ENCODE results near the gene HSD17B10. TPM values are rescaled to one million over a fixed set of nuclear protein-coding genes. Genes with fewer than 3 reads are reported as not detected.

Gene HSD17B10
- total and polyA plus RNA-seq, 4 donors = 32.4 to 233 (median 201) TPM

- no peak overlapping the region for H3K9ac ChIP-seq (ENCODE audit: low read depth in 1 of 2, low read length in 2 of 2)
- H3K9me3 ChIP-seq (ENCODE audit: control insufficient read depth in 4 of 4, low read length in 3 of 4) = no peaks in the 10 kb centered on the region
- H3K36me3 ChIP-seq (ENCODE audit: control insufficient read depth in 4 of 4, insufficient read depth in 3 of 4, low read depth in 1 of 4, low read length in 3 of 4) = no peaks in the 10 kb centered on the region
- no peak overlapping the region for H3K27ac ChIP-seq (ENCODE audit: low read depth in 1 of 2, low read length in 2 of 2)
- DNase-seq (ENCODE audit: low spot score) = no peak
- H3K4me3 ChIP-seq (ENCODE audit: low read depth in 1 of 3, low read length in 3 of 3) = no peak overlapping the region
- no peaks in the 10 kb centered on the region for H3K27me3 ChIP-seq (ENCODE audit: control insufficient read depth in 4 of 4, insufficient read depth in 4 of 4, low read length in 3 of 4)
- no peak for TF ChIP-seq RAD21 (IDR thresholded peaks at IDR 0.05)
- TF ChIP-seq MAX (IDR thresholded peaks at IDR 0.05) = no peak
- no peak for TF ChIP-seq YY1 (IDR thresholded peaks at IDR 0.05)
- TF ChIP-seq HNF4A (conservative IDR thresholded peaks at IDR 0.05) = no peak
- TF ChIP-seq CTCF (IDR thresholded peaks at IDR 0.05; ENCODE audit: low read depth, low read length, missing input control) = no peak
- no peak for TF ChIP-seq JUND (IDR thresholded peaks at IDR 0.05)
- TF ChIP-seq RXRA (IDR thresholded peaks at IDR 0.05) = no peak
- TF ChIP-seq ZBTB33 (IDR thresholded peaks at IDR 0.05) = no peak
- TF ChIP-seq NR2F2 (IDR thresholded peaks at IDR 0.05) = no peak
- no peak for TF ChIP-seq ATF3 (IDR thresholded peaks at IDR 0.05)
- TF ChIP-seq EGR1 (IDR thresholded peaks at IDR 0.05; ENCODE audit: low read depth in 2 of 2) = no peak
- TF ChIP-seq HNF4G (IDR thresholded peaks at IDR 0.05) = no peak
- no peak for TF ChIP-seq REST (IDR thresholded peaks at IDR 0.05)
- TF ChIP-seq FOXA1 (IDR thresholded peaks at IDR 0.05) = no peak
- TF ChIP-seq TAF1 (conservative IDR thresholded peaks at IDR 0.05) = no peak
- no peak for TF ChIP-seq SP1 (IDR thresholded peaks at IDR 0.05)
- TF ChIP-seq GABPA (IDR thresholded peaks at IDR 0.05 in 1 of 2, conservative IDR thresholded peaks at IDR 0.05 in 1 of 2) = no peak
- TF ChIP-seq FOXA2 (IDR thresholded peaks at IDR 0.05) = no peak
- no peaks in the 10 kb centered on the region for H3K4me1 ChIP-seq (ENCODE audit: control insufficient read depth in 4 of 4, insufficient read depth in 4 of 4, low read length in 3 of 4)
Measured at GRCh38 chrX:53452812-53453211, 18.6 kb upstream of the HSD17B10 start.
